Measurements from ENCODE around the gene MTHFR.
A peak's percentile ranks its signal among the peaks of the same experiment; 100 is the strongest.

The MTHFR gene

GRCh38 chr1:11779715-11780379 is 25.9 kb downstream of the MTHFR start:
- no peak for DNase-seq

- no peak for DNase-seq
Observed at GRCh38 chr1:11778844-11779623, 26.7 kb downstream of the MTHFR start.

GRCh38 chr1:11778336-11778735 is 27.4 kb downstream of the MTHFR start:
- no peak for DNase-seq

- no peak for DNase-seq
Observed at GRCh38 chr1:11777658-11778322, 28.0 kb downstream of the MTHFR start.

DNA sequence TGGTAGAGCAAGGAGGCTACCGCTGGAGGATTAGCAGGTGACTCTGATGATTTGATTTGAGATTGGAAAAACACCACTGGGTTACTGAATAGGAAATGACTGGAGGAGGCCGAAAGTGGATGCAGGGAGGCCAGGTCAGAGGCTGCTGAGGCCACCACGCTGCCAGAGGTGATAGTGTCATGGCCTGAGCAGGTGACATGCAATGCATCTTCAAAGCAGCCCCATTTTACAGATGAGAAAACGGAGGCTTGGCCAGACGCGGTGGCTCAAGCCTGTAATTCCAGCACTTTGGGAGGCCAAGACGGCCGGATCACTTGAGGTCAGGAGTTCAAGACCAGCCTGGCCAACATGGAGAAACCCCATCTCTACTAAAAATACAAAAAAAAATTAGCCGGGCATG is 31.0 kb downstream of the MTHFR start:
- DNase-seq, result no peak

DNA sequence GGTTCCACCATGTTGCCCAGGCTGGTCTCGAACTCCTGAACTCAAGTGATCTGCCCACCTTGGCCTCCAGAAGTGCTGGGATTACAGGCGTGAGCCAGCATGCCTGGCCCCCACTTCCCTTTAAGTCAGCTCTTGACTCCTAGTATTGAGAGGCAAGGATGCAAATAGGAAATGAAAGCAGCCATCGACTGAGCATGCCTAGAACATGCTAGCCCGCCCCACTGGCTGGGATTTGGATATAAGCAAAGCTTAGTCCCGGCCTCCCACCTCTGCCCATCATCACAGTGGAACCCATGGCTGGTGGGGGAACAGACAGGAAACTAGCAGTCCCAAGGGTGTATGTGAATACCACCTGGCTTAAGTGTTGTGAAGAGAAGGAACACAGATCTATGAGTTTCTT is 33.3 kb downstream of the MTHFR start:
- no peak for DNase-seq

- no peak for DNase-seq
Observed at GRCh38 chr1:11771481-11772043, 34.2 kb downstream of the MTHFR start.

DNA sequence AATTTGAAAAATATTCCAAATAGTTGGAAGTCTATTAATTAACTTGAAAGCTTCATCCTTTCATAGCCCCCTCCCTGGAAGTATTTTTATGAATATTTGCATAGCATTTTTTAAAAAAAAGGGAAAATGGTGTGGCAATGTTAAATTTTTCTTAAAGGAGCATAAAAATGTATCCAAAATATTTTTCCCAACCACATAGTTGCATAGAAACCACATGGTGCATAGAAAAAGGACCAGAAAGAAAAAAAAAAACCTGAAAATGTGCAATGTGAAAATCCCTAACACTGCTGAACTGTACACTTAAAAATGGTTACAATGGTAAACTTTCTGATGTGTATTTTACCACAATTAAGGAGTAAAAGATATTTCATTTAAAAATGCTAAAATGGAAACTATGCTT is 35.8 kb downstream of the MTHFR start:
- no peak for DNase-seq

GRCh38 chr1:11769274-11769673 is 36.5 kb downstream of the MTHFR start:
- no peak for DNase-seq

DNA sequence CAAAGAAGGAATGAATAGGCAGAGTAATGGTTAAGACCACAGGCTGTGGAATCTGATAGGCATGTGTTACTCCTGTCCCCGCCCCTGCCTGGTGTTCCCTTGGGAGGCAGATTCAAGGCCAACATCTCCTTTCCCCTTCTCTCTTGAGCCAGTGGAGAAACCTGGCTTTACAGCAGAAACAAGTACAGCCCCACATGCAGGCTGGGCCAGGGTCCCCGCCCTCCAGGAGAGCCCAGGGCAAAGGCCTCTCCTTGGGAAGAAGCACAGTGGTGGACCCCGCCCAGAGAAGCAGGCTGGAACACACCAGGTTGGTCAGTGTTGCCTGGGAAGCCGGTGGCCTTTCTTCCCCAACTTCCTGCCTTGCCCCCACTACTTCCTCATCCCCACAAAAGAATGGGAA is 36.9 kb downstream of the MTHFR start:
- no peak for DNase-seq

- DNase-seq, result no peak
Observed at GRCh38 chr1:11767922-11768704, 37.7 kb downstream of the MTHFR start.

DNA sequence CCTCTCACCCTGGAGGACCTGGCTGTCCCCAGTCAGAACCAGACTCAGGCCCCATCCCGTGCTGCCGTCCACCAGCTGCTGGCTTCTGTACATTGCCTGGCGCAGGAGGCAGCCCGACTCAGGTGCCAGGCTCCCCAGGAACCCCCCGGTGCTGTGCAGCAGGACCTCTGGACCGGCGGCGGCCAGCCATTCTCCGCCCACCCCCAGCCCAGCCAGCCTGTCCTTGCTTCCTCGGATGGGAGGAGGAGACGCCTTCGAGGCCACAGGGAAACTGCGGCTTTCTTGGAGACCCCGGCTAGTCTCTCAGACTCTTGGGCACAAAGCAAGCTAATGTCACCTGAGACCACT is 39.4 kb downstream of the MTHFR start:
- no peak for DNase-seq

GRCh38 chr1:11765661-11766428 is 39.9 kb downstream of the MTHFR start:
- no peak for DNase-seq

GRCh38 chr1:11764519-11764918 is 41.2 kb downstream of the MTHFR start:
- DNase-seq, result no peak

DNA sequence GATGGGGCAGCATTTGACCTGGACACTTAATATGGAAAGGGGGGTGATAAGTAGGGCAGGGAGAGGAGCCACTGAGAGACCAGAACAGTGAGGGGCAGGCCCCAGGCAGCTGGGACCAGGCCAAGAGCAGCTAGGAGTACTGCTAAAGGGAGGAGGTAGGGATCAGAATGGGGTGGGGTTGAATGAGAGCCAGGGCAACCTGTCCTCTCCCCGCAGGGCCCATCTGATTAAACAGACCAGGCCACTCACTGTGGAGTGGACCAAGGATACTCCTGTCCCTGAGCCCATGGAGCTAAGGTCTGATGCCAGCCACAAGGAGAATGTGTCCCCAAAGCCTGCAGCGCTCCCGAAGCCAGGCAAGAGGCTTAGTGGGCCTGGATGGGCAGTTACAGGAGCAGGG is 41.6 kb downstream of the MTHFR start:
- no peak for DNase-seq

GRCh38 chr1:11761988-11762406 is 43.8 kb downstream of the MTHFR start, which contains the start of gene C1orf167:
TSS of gene C1orf167 (plus strand) at chr1:11762193. CDS start at chr1:11764401, 2,208 bp downstream.
- DNase-seq, result peak in 1 of 2 experiments; percentile 37

DNA sequence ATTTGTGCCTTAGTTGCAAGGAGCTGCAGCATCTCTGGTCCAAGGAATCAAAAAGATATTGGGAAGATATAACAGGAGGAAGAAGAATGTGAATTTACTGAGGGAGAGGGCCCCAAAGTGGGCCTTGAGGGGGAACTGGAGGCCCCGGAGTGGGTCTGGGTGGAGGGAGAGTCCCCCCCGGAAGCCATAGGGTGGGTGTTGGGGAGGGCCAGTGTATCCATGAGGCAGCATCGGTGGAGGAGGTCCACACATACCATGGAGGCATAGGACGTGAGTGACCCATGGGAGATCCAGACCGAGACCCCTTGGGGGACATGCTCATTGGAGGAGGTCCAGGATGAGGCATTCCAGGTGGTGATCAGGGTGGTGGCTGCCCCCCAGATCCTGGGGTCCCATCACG is 44.5 kb downstream of the MTHFR start:
- DNase-seq, result no peak

DNA sequence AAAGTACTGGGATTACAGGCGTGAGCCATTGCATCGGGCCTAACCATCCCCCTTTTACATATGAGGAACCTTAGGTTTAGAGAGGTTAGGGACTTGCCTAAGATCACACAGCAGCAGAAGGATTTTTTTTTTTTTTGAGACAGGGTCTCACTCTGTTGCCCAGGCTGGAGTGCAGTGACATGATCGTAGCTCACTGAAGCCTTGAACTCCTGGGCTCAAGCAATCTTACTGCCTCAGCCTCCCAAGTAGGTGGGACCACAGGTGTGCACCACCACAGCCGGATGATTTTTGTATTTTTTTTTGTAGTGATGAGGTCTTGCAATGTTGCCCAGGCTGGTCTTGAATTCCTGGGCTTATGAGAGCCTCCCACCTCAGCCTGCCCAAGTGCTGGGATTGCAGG is 46.0 kb downstream of the MTHFR start:
- DNase-seq, result no peak

- no peak for DNase-seq
Observed at GRCh38 chr1:11757047-11757446, 48.7 kb downstream of the MTHFR start.

GRCh38 chr1:11753555-11754208 is 52.1 kb downstream of the MTHFR start:
- DNase-seq, result no peak

- DNase-seq, result no peak
Observed at GRCh38 chr1:11752359-11753088, 53.2 kb downstream of the MTHFR start.
